Bone marrow (tissue), 2 donors: ENCODE data around the gene CITED4.

Experiments used
- DNase-seq, 2 donors: peaks; one replicate each; lab custom pipeline; 2025; lab: John Stamatoyannopoulos, UW

CITED4 gene

GRCh38 chr1:40853113-40853884 is 8.9 kb downstream of the CITED4 start:
- no peak for DNase-seq

- DNase-seq: no peak
Measured at GRCh38 chr1:40851643-40852042, 10.5 kb downstream of the CITED4 start.

GRCh38 chr1:40849801-40850592 is 12.2 kb downstream of the CITED4 start:
- DNase-seq: peak; percentile 24 to 31

- DNase-seq: no peak
Measured at GRCh38 chr1:40848530-40849189, 13.5 kb downstream of the CITED4 start.

- DNase-seq: no peak
Measured at GRCh38 chr1:40847023-40847745, 15.0 kb downstream of the CITED4 start.

GRCh38 chr1:40845895-40846294 is 16.3 kb downstream of the CITED4 start:
- DNase-seq: no peak

- peak in 1 of 2 donors; percentile 32 for DNase-seq
Measured at GRCh38 chr1:40844887-40845878, 17.0 kb downstream of the CITED4 start.

GRCh38 chr1:40844079-40844478 is 18.1 kb downstream of the CITED4 start:
- no peak for DNase-seq

GRCh38 chr1:40842691-40843090 is 19.5 kb downstream of the CITED4 start:
- DNase-seq: no peak

GRCh38 chr1:40842207-40842606 is 20.0 kb downstream of the CITED4 start:
- no peak for DNase-seq

- DNase-seq: no peak
Measured at GRCh38 chr1:40841602-40842001, 20.6 kb downstream of the CITED4 start.

- DNase-seq: no peak
Measured at GRCh38 chr1:40840526-40841323, 21.4 kb downstream of the CITED4 start.

- DNase-seq: no peak
Measured at GRCh38 chr1:40839943-40840335, 22.2 kb downstream of the CITED4 start.

GRCh38 chr1:40838980-40839942 is 22.9 kb downstream of the CITED4 start:
- DNase-seq: no peak

- no peak for DNase-seq
Measured at GRCh38 chr1:40838045-40838979, 23.9 kb downstream of the CITED4 start.

- no peak for DNase-seq
Measured at GRCh38 chr1:40837601-40838000, 24.6 kb downstream of the CITED4 start.

- no peak for DNase-seq
Measured at GRCh38 chr1:40836283-40836682, 25.9 kb downstream of the CITED4 start.
